Panc1 (cell line): ENCODE measurements around the gene WASF2. TPM values are rescaled to one million over a fixed set of nuclear protein-coding genes. Genes with fewer than 3 reads are reported as not detected.

Experiments used
- ATAC-seq: fragments of 200-7000 bp; cut with Tn5 transposase; 2 replicates; pipeline ENCODE4 v1.9.1; 2020; ENCODE audit warnings: mild to moderate bottlenecking, moderate library complexity
- BruUV-seq: library from RNA; stranded (reverse); fragments of 400-500 nt; replicated peaks from 2 replicates; lab custom pipeline; 2021; lab: Mats Ljungman, UMichigan
- CTCF ChIA-PET: fragments of 300-600 bp; sonication (Branson Sonifier 250); formaldehyde crosslinking; loops from one replicate; lab custom pipeline; 2022; ENCODE audit warnings: antibody characterized with exemption; lab: Charles Lee
- POLR2A ChIA-PET: fragments of 300-600 bp; sonication (Branson Sonifier 250); formaldehyde crosslinking; loops from one replicate; lab custom pipeline; 2022; ENCODE audit warnings: antibody characterized with exemption; lab: Charles Lee
- DNase-seq: peaks from one replicate; pipeline ENCODE4 v3.0.0-alpha.2; 2010; ENCODE audit warnings: low read depth, low spot score
- H3K27ac ChIP-seq: 2 replicates; pipeline ENCODE4 v1.5.1; 2011; ENCODE audit warnings: mild to moderate bottlenecking, low read length, inconsistent platforms
- H3K27me3 ChIP-seq: fragments of 200-500 bp; sonication (Bioruptor generic); 2 replicates; pipeline ENCODE4 v1.6.0; 2014; ENCODE audit warnings: low read length, inconsistent platforms; ENCODE audit not compliant: control insufficient read depth, insufficient read depth
- H3K36me3 ChIP-seq: fragments of 200-500 bp; sonication (Bioruptor generic); 2 replicates; pipeline ENCODE4 v1.5.1; 2014; ENCODE audit warnings: inconsistent platforms, mild to moderate bottlenecking, low read length, moderate library complexity; ENCODE audit not compliant: control insufficient read depth, insufficient read depth
- H3K4me1 ChIP-seq: 2 replicates; pipeline ENCODE4 v1.5.1; 2011; ENCODE audit warnings: inconsistent platforms, mild to moderate bottlenecking, low read length, moderate library complexity; ENCODE audit not compliant: control insufficient read depth, insufficient read depth
- H3K4me3 ChIP-seq, 2 experiments: 2 replicates each; pipeline ENCODE4 v1.5.1; 2011 to 2012; ENCODE audit warnings: low read depth in 2 of 2, low read length in 2 of 2, mild to moderate bottlenecking in 2 of 2, inconsistent platforms in 1 of 2, moderate library complexity in 1 of 2
- H3K9me3 ChIP-seq: fragments of 200-500 bp; sonication (Bioruptor generic); 2 replicates; pipeline ENCODE4 v1.5.1; 2014; ENCODE audit warnings: low read depth, mild to moderate bottlenecking, inconsistent platforms, low read length, moderate library complexity; ENCODE audit not compliant: control insufficient read depth, insufficient read depth
- CTCF ChIP-seq: fragments of 450-650 bp; IDR thresholded peaks from 2 replicates; pipeline ENCODE4 v1.5.1; 2017; ENCODE audit warnings: mild to moderate bottlenecking
- REST ChIP-seq, 2 experiments: IDR thresholded peaks; 2 replicates each; pipeline ENCODE4 v1.6.1; 2011 to 2012; ENCODE audit warnings: low read depth in 2 of 2, control low read depth in 1 of 2, low read length in 1 of 2, mild to moderate bottlenecking in 1 of 2, moderate library complexity in 1 of 2; ENCODE audit not compliant: insufficient read depth in 1 of 2
- TCF7L2 ChIP-seq: IDR thresholded peaks from 2 replicates; pipeline ENCODE4 v1.6.1; 2011; ENCODE audit warnings: mild to moderate bottlenecking, low read depth, low read length, inconsistent platforms
- in situ Hi-C: cut with HindIII; loops from 2 replicates; pipeline ENCODE4 v1.10.0; 2016; ENCODE audit warnings: low sequenced_read_pairs, low pct_unique_long_range_greater_than_20kb
- intact Hi-C: fragments of 100-400 bp; cut with micrococcal nuclease; formaldehyde crosslinking; loops from one replicate; pipeline ENCODE4 v1.10.0; 2022; ENCODE audit not compliant: unreplicated experiment
- total RNA-seq: library from RNA; stranded (reverse); gene quantifications from one replicate; pipeline ENCODE4 v1.2.1, GENCODE V29; 2021; ENCODE audit not compliant: unreplicated experiment

The WASF2 gene
- total RNA-seq, 1 experiment from 2014 or later: 121 TPM

- Histone ChIP-seq H3K9me3 (no peaks in the 10 kb centered on the region), H3K36me3 (no peaks in the 10 kb centered on the region), H3K4me1 (peaks cover 10% of the 10 kb centered on the region; the same call in 1 of the 2 replicates), H3K4me3 (no peak overlapping the region), H3K27ac (no peak overlapping the region), H3K27me3 (no peaks in the 10 kb centered on the region)
- no peak for DNase-seq
- in situ Hi-C loops: no loop called here
- ChIA-PET POLR2A (no interaction called here), CTCF (no interaction called here)
- BruUV-seq: no TSS peak
- no peak for TF ChIP-seq REST (IDR thresholded peaks at IDR 0.05; ENCODE audit: insufficient read depth in 1 of 2, low read depth in 2 of 2, low read length in 1 of 2)
- no peak for ATAC-seq
- intact Hi-C loops: loop anchor here (10.0 kb wide), 1 partner anchor 69 kb away; no protein-coding TSS in a partner anchor
These were observed 6.3 kb downstream of the WASF2 start for GRCh38 chr1:27483659-27484058.

- ChIA-PET CTCF (no interaction called here), POLR2A (no interaction called here)
- TF ChIP-seq TCF7L2 (no peak), CTCF (no peak), REST (IDR thresholded peaks at IDR 0.05; ENCODE audit: insufficient read depth in 1 of 2, low read depth in 2 of 2, low read length in 1 of 2) (no peak)
- in situ Hi-C loops: no loop called here
- Histone ChIP-seq H3K36me3 (no peaks in the 10 kb centered on the region), H3K9me3 (no peaks in the 10 kb centered on the region), H3K27me3 (no peaks in the 10 kb centered on the region), H3K4me1 (no peaks in the 10 kb centered on the region), H3K27ac (no peak overlapping the region), H3K4me3 (no peak overlapping the region)
- TSS peak; percentile 13 for BruUV-seq
- no peak for ATAC-seq
- intact Hi-C loops: loop anchor here (10.0 kb wide), 1 partner anchor 67 kb away; no protein-coding TSS in a partner anchor
- DNase-seq: no peak
These were observed 7.9 kb downstream of the WASF2 start for GRCh38 chr1:27481994-27482620.
